OCI-LY3 (cell line): ENCODE results near the gene MIOX.

Experiments
- EZH2phosphoT487 ChIP-seq: fragments of 200-600 bp; shearing (Covaris generic); IDR thresholded peaks from 2 replicates; pipeline ENCODE4 v1.6.1; 2018; ENCODE audit warnings: antibody characterized with exemption, mixed run types, low read depth
- TF ChIP-seq, protein P1 (sequence below): fragments of 200-600, 300-600 bp; sonication (generic); IDR thresholded peaks from 2 replicates; pipeline ENCODE4 v1.5.1; 2014; ENCODE audit warnings: antibody characterized with exemption, low read length, low read depth

DNA sequence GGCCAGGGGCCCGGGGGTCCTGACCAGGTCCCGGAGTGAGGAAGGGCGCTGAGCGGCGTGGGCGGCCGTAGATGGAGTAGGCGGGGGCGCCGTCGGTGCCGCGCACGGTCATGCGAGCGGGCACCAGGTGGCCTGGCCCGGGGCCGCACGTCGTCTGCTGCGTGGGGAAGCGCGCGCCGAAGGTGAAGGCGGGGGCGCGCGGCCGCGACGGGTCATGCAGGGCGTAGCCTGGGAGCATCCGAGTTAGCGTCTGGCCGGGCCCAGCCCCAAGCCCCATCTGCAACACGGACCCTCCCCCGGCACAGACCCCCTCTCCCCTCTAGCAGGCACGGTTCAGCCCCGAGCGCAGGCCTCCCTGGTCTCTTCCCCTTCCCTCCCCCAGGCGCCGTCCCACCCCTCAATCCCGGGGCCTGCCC, 44.9 kb downstream of the MIOX start:
- TF ChIP-seq, protein P1, sequence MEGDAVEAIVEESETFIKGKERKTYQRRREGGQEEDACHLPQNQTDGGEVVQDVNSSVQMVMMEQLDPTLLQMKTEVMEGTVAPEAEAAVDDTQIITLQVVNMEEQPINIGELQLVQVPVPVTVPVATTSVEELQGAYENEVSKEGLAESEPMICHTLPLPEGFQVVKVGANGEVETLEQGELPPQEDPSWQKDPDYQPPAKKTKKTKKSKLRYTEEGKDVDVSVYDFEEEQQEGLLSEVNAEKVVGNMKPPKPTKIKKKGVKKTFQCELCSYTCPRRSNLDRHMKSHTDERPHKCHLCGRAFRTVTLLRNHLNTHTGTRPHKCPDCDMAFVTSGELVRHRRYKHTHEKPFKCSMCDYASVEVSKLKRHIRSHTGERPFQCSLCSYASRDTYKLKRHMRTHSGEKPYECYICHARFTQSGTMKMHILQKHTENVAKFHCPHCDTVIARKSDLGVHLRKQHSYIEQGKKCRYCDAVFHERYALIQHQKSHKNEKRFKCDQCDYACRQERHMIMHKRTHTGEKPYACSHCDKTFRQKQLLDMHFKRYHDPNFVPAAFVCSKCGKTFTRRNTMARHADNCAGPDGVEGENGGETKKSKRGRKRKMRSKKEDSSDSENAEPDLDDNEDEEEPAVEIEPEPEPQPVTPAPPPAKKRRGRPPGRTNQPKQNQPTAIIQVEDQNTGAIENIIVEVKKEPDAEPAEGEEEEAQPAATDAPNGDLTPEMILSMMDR = no peak
- TF ChIP-seq EZH2phosphoT487 = no peak
